GM19023 (cell line): ENCODE data around the gene COL4A2.
"Not testable (repeated sequence)": the region's sequence is repeated elsewhere in the genome, so short reads cannot be mapped to it uniquely, and the experiment has no call there.

ENCODE experiments used
- ATAC-seq: cut with Tn5 transposase; IDR thresholded peaks from one replicate; pipeline ENCODE4 v1.9.1; 2021; ENCODE audit warnings: mild to moderate bottlenecking, moderate library complexity; ENCODE audit not compliant: unreplicated experiment

The COL4A2 gene

DNA sequence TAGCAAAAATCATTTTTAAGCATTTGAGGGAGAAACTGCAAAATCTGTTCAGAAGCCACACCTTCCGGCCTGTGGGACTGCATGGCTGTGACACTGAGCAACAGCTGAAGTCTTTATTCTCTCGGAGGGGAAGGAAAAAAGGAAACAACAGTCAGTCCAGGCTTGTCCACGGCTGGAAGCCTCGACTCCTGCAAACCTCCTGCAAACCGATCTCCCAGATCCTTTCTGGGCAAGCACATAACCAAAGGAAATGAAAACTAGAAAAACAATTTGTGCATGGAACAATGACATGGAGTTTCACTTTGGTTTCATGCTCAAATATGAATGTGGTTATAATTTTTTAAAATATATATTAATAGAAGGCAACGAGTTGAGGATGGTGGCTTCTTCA lies 1.1 kb upstream of the COL4A2 start:
- no peak for ATAC-seq

DNA sequence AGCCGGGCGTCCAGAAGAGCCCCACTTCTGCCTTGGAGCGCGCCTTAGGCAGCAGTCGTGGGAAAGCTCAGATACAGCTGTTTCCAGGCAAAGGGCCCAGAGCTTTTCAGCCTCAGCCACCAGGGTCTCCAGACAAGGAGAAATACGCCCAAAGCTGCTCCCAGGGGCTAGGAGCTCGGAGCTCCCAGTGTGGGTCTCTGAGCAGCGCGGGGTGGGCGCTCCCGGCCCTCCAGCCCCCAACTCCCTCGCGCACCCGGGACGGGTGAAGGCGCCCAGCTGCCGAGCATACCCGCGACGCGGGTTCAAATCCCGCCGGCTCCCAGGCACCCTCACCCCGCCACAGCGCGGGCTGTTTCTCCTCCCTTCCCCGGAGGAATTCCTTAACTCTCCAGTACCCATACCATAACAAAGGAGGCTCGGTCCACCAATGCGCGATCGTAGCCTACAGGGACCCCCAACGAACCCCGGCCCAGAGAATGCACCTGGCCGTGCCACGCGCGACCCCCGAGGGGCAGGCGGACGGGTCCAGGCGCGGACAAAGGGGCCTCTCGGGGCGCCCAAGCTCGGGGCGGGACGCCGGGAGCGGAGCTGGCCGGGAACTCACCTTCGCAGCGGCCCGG lies 634 bp upstream of the COL4A2 start:
- ATAC-seq, result no peak

DNA sequence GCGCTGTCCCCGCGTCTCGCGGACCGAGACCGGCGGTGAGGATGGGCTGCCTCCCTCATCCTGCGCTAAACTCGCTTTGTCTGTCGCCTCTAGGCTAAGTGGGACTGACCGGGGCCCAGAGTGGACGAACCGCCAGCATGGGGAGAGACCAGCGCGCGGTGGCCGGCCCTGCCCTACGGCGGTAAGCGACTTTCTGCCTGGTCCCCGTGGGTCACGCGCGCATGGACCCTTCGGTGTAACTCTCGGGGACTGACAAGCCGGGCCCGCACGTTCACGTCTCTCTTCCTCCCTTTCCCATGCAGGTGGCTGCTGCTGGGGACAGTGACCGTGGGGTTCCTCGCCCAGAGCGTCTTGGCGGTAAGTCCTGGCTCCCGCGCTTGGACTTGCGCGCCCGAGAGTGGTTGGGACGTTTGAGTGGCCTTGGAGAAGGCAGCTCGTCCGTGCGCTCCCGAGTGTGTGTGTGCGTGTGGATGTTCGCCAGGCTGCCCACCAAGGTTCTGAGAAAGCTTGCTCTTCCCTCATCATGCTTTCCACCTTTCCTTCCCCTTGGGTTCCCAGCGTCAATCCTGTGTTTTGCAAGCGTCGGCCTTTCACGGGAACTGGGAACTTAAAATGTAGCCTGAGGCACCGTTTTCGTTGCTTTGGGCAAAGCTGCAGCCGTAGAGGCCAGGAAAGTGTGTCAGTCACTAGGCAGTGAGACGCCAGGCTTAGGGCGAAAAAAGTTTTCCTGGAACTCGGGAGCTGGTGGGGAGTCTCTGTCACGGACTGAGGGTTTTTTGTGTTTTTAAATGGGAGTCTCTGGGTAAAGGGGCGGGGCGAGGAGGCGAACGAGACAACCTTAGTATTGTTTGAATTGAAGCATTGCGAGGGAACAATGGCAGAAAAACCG lies 927 bp downstream of the COL4A2 start:
- no peak for ATAC-seq

DNA sequence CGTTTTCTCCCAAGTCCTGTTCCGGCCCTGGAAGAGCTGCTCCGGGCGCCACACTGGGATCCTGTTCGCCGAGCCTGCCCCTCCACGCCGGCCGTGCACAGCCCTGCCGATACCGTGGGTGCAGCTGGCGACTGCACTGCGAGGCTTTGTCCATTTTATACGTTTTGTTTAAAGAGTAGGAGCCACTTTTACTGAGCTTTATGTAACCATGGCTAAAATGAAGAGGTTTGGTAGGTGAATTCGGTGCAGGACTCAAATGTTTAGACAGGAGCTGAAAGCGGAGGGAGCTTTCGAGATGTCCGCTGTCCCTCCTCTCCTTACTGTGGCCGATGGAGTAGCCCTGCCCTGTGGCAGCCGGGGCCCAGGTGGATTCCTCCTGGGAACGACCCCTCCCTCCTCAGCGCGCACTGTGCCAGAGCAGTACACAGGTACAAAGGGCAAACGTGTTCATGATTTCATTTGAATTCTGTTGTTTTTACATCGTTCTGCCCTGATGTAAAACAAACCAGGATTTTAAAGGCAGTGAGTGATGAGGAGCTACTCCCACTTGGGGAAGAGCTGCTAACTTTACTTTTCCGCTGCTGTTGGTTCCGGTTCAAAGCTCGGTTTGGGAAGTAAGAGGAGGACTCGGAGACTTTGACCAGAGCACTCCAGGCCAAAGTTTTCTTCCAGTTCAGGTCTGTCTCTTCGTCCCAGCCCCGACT lies 1.7 kb downstream of the COL4A2 start:
- no peak for ATAC-seq

DNA sequence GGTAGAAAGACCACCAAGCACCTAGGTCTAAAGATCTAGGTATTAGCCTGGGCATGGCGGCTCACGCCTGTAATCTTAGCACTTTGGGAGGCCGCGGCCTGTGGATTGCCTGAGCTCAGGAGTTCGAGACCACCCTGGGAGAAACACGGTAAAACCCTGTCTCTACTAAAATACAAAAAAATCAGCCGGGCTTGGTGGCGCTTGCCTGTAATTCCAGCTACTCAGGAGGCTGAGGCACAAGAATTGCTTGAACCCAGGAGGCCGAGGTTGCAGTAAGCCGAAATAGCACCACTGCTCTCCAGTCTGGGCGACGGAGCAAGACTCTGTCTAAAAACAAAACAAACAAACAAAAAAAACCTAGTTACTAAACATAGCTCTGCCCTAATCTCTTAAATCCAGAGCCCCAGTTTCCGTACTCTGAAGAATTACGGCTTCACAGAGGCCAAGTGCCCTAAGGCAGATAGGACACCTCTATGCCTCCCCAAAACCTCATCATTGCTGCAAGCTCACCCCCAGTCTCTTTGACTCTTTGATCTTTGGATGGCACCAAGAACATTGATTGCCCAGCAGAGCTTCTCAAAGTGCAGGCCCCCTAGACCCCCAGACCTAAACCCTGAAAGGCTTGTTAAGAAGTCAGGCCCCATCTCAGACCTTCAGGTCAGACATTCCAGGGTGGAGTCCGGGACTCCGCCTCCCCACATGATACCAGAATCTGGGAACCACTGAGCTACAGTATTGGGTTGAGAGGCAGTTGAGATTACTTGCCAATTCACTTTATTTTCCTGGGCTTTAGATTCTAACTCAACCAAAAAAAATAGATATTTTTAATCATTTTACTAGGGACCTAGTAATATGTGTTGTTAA lies 2.8 kb downstream of the COL4A2 start:
- no peak for ATAC-seq

DNA sequence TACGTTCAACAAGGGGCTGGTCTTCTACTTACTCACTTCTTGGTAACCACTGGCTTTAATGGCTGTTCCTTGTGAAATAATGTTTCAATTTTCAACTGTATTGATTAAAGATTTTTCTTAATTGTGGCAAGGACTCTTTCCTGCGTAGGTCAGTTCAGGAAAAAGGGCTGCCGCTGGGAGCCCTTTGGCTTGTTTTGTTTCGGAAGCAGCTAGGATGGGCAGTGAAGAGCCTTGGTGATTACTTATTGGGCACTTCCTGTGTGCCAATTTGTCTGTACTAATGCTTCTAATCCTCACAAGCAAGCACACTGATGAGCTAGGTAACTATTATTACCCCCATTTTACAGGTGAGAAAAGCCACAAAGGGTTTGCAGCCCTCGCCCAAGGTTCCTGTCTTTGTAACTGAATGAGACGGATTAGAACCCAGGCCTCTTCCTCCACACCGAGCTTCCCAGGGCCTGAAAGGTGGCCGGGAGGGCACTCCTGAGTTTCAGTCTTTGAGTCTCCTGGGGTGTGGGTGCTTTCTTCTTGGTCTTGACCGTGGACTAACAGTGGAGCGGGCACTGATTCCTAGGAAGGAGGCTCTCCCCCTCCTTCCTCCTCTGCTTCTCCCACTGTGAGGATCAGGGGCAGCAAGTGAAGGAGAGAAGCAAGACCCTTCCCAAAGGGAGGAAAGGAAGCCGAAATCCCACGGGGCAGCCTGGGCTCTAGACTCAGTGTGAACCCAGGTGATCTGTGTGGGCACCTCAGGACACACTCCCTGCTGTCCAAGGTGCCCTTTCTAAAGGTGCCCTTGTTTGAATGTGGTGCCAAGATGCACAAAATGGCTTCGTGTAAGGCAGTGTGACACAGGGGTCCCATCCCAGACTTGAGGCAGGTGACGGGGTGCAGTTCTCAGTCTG lies 3.7 kb downstream of the COL4A2 start:
- no peak for ATAC-seq

DNA sequence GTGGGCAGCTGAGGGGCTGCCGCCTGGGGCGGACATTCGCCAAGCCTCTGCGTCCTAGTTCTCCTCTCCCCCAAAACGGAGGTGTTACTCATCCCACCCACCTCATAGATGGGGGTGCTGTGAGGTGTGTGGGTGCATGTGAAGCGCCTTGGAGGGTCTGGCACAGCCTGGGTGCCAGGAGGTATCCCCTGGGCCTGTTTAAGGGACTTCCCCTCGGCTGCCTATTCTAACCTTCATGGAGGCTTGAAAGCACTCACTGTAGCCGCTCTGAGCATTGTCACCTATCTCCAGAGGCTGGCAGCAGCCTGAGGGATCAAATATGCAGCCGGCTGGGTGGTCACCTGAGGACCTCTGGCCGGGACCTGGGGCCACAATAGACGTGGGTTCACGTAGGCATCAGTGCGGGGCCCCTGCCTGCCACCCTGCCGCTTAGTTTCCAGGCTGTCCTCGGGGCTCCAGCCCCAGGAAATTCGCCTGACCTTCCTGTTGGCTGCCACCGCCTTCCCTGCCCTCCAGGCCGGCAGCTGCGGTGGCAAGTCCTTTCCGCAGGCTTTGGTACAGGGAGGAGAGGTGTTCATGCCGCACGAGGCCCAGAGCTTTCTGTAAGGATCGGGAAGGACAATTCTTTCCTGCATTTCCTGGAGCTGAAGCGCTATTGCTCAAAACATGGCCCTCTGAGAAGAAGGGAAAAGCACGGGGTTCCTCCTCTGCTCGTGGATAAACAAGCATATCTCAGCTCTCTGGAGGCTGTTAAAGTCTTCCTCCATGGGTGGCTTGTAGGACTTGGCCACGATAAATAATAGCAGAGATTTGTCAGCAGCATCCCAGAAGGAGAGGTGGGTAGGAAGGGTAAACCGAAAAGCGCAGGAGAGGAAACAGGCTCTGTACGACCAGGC lies 4.6 kb downstream of the COL4A2 start:
- ATAC-seq, result no peak

DNA sequence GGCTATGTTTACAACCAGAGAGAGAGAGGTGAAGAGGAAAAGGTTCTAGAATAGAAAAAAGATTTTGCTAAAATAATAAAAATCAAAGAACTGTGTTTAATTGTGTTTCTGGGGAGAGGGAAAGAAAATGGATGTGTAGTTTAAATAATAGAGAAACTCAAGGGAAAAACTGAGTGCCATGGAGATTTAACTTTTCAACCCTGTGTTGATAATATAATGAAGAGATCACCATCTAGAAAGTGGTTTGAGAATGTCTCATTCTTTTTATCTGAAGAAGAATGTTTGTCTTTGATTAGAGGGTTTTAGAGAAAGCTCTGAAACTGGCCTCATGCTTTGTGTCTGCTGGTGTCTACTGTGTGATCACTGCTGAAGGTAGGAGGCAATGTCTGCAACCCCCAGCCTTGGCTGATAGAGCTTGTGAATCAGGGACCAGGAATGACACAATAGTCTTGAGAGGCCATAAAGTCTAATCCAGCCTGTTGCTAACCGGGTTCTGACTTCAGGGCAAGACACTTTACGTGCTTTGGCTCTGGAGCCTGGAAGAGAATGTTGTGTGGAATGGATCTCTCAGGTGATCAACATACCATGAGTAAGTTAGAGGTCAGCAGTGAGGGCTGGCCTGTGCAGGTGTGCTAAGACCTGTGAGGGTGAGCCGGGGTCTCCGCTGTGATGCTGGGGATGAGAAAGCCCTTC lies 5.4 kb downstream of the COL4A2 start:
- ATAC-seq, result no peak

DNA sequence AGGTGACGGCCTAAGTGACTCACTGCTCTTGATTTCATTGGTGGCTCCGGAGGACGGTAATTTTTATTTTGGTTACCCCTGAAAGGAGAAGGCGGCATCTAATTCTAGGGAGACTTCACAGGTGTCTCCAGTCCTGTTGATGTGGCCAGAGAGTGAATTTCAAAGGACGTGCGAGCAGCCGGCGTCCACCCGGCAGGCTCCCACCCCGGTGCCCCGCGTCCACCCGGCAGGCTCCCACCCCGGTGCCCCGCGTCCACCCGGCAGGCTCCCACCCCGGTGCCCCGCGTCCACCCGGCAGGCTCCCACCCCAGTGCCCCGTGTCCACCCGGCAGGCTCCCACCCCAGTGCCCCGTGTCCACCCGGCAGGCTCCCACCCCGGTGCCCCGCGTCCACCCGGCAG lies 6.2 kb downstream of the COL4A2 start:
- not testable (repeated sequence) for ATAC-seq

DNA sequence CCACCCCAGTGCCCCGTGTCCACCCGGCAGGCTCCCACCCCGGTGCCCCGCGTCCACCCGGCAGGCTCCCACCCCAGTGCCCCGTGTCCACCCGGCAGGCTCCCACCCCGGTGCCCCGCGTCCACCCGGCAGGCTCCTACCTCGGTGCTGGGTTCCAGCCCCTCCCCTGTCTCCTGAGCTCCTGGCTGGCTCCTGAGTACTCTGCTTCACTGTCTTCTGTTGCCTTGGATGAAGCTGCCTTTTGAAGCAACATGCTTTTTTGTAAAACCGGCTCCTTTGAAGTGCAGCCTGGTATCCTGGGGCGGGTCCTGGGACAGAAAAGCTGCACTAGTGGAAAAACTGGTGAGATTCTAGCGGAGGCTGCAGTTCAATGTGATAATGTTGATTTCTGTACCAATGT lies 6.6 kb downstream of the COL4A2 start:
- ATAC-seq, result not testable (repeated sequence)

DNA sequence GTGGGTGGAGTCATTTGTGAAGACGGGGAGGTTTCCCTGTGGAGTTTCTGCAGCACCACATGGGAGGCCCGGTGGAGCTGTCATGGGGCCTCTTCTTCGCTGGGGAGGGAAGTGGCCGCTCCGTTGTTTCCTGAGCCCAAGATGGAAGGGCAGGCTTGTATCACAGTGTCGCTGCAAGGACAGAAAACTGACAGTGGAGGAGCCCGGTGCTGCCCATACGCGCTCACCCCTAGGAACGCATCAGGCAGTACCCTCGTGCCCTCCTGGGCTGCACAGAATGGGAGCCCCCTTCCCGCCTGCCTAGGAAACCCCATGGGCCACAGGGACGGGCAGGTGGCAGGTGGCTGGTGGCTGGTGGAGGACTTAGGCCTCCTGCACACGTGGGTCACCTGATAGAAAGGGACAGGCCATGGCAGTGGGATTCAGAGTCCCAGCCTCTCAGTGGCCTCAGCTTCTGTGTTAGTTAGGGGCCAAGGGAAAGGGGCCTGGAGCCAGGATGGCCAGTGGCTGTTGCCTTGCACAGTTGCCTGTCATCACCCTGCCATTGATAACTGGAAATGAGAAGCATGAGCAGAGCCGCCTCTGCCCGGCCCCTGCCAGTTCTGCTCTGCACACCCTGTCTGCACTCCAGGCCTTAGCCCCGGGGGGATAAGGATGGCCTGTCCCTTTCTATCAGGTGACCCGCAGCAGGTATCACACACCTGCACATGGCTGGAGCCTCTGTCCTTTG lies 7.6 kb downstream of the COL4A2 start:
- ATAC-seq, result no peak

DNA sequence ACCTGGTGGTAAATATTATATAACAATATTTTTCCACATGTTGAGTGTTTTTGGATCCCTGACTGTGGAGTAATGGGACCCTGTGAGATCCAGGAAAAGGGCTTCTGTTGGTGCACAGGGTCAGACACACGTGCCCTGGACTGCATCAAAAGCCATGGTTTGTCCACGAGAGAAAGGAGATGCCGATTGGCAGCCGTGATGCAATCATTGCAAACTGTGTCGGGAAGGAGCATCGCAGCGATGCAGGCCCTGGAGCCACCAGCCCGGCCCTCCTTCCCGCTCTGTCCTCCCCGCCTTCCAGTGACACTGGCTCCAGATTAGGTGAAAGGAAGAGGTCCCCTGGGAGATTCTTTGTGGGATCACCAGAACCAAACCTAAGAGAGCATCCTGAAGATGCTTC lies 9.1 kb downstream of the COL4A2 start:
- no peak for ATAC-seq

DNA sequence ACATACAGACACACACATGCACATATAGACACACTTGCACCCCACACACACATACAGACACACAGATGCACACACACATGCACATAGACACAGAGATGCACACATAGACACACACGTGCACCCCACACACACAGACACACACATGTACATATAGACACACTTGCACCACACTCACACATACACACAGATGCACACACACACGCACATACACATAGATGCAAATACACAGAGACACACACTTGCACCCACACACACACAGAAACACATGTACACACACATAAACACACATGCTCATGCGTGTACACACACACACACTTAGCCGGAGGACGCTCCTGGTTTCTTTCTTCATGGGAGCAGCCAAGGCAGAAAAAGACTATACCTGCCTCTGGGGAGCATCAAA lies 10.0 kb downstream of the COL4A2 start:
- ATAC-seq, result no peak

DNA sequence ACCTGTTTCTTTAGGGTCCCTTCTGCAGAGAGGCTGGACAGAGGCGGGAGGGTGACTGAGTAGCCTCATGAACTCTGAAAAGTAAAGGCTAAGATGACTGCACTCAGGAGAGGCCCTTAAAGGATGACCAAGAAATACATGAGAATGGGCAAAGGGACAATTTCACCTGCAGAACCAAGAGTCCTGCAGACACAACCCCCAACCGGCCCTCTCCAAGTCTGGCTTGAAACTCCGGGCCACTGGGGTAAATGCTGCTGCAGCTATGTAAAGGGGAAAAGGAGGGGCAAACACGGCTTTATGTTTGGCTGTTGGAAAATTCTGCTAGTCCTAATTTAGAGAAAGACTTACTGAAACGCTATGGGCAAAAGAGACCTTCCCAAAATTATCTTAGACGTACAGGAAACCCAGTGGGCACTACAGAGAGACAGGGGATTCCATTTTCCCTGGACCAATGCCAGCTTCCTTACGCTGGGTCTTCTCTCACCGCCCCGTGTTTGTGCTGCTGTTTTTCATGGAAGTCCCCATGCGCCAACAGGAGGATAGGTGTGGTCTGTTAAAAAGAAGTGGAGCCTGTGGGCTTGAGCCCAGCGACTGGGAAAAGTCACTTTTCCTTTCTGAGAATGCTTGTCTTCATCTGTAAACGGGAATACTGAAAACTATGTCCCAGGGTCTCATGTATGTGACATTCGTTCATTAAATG lies 10.6 kb downstream of the COL4A2 start:
- no peak for ATAC-seq

DNA sequence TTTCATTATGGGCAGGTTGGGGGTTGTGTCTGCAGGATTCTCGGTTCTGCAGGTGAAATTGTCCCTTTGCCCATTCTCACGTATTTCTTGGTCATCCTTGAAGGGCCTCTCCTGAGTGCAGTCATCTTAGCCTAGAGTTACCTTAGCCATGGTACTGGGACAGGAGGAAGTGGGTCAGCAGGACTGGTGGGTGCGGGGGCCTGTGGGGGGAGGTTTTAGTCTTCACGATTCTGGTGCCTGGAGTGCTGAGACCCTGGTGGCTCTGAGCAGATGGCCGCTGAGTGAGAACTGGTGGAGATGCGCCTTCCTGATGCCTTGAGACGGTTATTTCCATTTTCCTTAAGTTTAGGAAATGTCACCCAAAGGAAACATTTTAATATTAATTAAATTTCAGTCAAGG lies 11.8 kb downstream of the COL4A2 start:
- ATAC-seq, result no peak

DNA sequence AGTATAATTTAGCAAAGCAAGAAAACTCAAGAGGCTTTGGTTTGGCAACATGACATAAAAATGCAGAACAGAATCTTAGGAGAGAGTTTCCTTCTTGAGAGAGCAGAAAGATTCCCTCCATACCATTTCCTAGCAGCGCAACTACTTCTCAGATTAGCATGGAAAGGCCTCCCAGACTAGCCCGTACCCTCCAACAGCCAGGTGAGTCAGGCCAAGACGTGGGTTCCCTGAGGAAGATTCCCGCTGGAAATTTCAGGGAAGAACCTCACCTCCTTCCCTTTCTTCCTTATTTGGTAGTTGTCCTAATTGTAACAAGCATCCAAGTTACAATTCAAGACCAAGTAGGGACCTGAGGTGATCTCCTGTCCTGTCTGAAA lies 12.3 kb downstream of the COL4A2 start:
- ATAC-seq, result no peak
